Omental fat pad (tissue), 4 donors: Measurements from ENCODE around the gene SH3RF3. TPM values are rescaled to one million over a fixed set of nuclear protein-coding genes. Genes with fewer than 3 reads are reported as not detected.

Experiments used
- ATAC-seq: fragments of 150-250 bp; one replicate; pipeline ENCODE4 v1.9.1; 2016; ENCODE audit warnings: mild to moderate bottlenecking, moderate library complexity; ENCODE audit not compliant: low FRiP score
- DNase-seq: peaks from one replicate; pipeline ENCODE4 v3.0.0-alpha.2; 2019; ENCODE audit warnings: low spot score
- total RNA-seq, 4 donors: library from RNA; depleted of rRNA; stranded (reverse); fragments of >200 nt; gene quantifications; one replicate each; pipeline ENCODE4 v1.1.0, GENCODE V29; 2016
- TF ChIP-seq, protein P1 (sequence below), 3 donors: fragments of 450-650 bp; IDR thresholded peaks; one replicate each; pipeline ENCODE4 v1.5.1; 2016 to 2017; ENCODE audit warnings: antibody characterized with exemption in 3 of 3, mild to moderate bottlenecking in 3 of 3, moderate library complexity in 2 of 3

Gene SH3RF3
- total RNA-seq, 4 donors from 2014 or later, result 6.5 to 16.6 (median 8.6) TPM

DNA sequence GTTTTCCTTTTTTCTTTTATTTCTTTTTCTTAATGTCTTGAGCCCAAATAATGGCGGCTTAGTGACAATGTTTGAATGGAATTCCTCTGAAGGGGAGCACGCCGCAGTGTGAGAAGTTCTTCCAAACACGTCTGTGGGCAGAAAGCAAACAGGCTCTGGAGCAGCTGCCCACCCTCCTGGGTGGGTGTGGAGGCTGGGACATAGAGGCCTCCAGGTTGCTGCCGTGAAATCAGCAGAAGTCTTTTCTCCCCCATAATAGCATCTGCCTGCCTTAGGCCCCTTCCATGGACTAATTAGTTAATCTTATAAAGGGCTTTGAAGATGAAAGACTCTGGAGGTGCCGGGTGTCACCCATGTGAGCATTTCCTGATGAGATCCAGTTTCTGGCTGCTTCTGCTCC lies 213.9 kb downstream of the SH3RF3 start:
- ATAC-seq, result no peak
- TF ChIP-seq, protein P1, sequence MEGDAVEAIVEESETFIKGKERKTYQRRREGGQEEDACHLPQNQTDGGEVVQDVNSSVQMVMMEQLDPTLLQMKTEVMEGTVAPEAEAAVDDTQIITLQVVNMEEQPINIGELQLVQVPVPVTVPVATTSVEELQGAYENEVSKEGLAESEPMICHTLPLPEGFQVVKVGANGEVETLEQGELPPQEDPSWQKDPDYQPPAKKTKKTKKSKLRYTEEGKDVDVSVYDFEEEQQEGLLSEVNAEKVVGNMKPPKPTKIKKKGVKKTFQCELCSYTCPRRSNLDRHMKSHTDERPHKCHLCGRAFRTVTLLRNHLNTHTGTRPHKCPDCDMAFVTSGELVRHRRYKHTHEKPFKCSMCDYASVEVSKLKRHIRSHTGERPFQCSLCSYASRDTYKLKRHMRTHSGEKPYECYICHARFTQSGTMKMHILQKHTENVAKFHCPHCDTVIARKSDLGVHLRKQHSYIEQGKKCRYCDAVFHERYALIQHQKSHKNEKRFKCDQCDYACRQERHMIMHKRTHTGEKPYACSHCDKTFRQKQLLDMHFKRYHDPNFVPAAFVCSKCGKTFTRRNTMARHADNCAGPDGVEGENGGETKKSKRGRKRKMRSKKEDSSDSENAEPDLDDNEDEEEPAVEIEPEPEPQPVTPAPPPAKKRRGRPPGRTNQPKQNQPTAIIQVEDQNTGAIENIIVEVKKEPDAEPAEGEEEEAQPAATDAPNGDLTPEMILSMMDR (IDR thresholded peaks at IDR 0.05), result no peak
- no peak for DNase-seq

DNA sequence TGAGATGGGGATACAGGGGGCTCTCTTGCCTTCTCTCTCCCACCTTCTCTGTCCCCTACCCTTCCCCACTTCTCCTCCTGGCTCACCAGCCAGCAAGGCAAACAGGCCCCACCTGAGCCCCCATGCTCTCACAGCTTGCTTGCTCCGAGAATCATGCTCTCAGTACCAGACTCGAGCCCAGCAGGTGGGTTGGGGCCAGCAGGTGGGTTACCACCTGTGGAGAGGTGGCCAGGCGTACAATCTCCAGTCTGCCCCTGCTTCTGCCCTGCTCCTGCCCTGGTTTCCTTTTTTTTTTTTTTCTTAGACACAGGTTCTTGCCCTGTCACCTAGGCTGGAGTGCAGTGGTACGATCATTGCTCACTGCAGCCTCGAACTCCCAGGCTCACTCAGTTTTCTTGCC lies 214.5 kb downstream of the SH3RF3 start:
- ATAC-seq, result no peak
- TF ChIP-seq, protein P1 (IDR thresholded peaks at IDR 0.05), result no peak
- DNase-seq, result no peak

DNA sequence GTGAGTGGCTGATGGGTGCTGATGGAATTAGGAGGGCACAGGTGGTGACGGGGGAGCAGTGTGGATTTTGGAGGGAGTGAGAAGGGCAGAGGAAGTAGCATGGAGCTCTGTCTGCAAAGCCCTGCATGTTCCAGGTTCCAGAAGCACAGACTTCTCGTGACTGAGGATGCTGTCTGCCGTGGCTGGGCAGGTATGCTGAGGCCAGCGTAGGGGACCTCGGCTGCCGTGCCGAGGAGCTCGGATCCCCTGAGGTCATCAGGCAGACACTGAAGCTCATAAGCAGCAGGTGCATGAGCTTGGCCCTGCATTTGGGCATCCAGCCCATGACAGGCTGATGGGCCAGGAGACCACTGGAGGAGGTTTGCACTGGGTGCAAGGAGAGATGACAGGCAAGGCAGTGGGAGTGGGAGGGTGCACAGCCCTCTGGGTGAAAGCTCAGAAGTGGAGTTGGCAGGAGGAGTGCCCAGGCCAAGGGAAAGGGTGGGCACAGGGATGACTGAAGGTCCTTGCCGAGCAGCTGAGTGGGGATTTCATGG lies 215.3 kb downstream of the SH3RF3 start:
- ATAC-seq (no peak), DNase-seq (no peak)
- TF ChIP-seq, protein P1 (IDR thresholded peaks at IDR 0.05), result no peak

DNA sequence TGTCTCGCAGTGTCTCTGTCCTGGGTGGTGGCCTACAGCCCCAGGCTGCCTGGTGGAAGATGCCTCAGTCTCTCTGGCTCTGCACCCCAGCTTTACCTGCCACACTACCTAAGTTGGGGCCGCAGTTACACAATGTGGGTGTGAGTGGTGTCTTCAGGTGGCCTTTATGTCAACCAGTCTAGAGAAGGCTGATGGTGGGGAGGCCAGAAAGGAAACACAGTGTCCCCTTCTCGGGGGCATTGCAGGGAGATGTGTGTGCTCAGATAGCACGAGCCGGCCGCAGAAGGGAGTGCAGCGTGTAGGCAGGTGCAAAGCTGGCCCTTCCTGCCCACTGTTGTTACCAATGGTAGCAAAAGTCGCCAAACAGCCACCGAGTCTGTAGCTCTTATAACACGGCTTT lies 216.1 kb downstream of the SH3RF3 start:
- TF ChIP-seq, protein P1 (IDR thresholded peaks at IDR 0.05), result no peak
- no peak for ATAC-seq
- no peak for DNase-seq

DNA sequence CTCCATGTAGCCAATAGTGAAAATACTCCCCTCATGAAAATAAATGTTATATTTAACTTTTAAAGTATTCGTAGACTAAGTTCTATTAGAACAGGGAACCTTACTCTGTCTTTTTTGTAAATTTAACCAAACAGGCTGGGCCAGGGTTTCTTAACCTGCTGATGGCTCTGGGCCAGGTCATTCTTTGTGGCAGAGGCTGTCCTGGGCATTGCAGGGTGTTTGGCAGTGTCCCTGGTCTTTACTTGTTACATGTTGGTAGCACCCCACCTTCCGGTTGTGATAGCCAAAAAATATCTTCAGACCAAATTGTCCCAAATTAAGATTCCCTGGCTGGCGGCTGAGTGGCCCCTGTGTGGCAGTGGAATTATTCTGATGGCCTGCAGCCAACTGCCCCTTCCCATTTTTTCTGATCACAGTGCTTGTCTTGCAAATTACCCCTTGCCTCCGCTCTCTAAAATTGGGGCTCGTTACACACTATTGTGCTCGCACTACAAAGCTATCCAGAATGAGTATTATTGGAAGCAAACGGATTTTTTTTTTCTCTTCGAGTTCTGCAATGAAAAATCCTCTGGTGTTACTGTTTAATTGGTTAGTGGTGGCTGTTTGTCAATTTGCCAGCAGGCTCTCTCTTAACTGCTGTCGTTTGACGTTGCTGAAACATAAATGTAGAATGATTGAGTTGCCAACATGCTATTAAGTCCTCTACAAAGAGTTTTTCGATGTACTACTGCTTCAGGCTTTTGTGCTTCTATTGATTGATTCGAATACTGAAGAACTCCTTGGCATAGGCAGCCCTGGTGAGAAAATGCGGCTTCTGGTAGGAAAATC lies 216.9 kb downstream of the SH3RF3 start:
- TF ChIP-seq, protein P1 (IDR thresholded peaks at IDR 0.05), result no peak
- no peak for ATAC-seq
- DNase-seq, result no peak

DNA sequence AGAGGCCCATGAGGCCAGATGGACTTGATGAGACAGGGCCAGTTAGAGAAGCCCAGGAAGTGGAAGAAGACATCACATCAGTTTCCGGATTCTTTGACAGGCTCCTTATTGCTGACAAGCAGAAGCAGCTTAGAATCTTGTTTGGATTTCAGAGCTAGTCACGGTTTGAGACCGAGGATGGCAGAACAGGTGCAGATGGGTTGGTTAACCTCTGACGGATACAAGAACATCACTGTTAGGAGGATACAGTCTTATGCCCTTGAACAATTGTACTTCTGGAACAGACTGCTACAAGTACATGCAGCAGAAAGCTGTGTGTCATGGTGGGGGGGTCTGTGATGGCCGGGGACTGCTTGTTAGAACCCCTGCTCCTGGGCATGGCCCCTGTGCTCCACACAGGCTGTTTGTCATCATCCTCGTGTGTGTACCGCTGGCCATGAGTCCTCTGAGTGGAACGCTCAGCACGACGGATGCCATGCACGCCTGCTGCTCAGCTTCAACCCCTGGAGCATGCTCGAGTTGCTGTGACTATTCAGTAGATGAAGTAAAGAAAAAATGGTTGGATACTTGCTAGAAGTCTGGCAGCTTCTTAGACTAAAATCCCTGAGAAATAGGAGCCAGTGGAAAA lies 217.7 kb downstream of the SH3RF3 start:
- TF ChIP-seq, protein P1 (IDR thresholded peaks at IDR 0.05), result no peak
- ATAC-seq (no peak), DNase-seq (no peak)
